Cardiac muscle cell (in vitro differentiated cells and primary cell): ENCODE results near the gene NUDT2. TPM values are rescaled to one million over a fixed set of nuclear protein-coding genes. Genes with fewer than 3 reads are reported as not detected.
A peak's percentile ranks its signal among the peaks of the same experiment; 100 is the strongest.

Experiments used
- DNase-seq, 2 donors: peaks; one replicate each; pipeline versions ENCODE4 v3.0.0 to v3.0.0-alpha.2; 2010 to 2017; ENCODE audit warnings: low read depth in 1 of 2, low spot score in 1 of 2
- H3K27ac ChIP-seq: fragments of 200-600 bp; sonication (generic); 2 replicates; pipeline ENCODE4 v1.5.1; 2016
- H3K27me3 ChIP-seq: fragments of 200-600 bp; sonication (generic); 2 replicates; pipeline ENCODE4 v1.6.0; 2016; ENCODE audit warnings: control low read depth
- H3K36me3 ChIP-seq: fragments of 200-600 bp; sonication (generic); 2 replicates; pipeline ENCODE4 v1.5.1; 2016; ENCODE audit warnings: control low read depth
- H3K4me1 ChIP-seq: fragments of 200-600 bp; sonication (generic); 2 replicates; pipeline ENCODE4 v1.8.1; 2017; ENCODE audit warnings: low read depth, mild to moderate bottlenecking, mixed run types
- H3K4me3 ChIP-seq: fragments of 200-600 bp; sonication (generic); 2 replicates; pipeline ENCODE4 v1.5.1; 2016; ENCODE audit warnings: mild to moderate bottlenecking
- H3K9me3 ChIP-seq: fragments of 200-600 bp; sonication (generic); 2 replicates; pipeline ENCODE4 v1.5.1; 2017; ENCODE audit warnings: low read depth, mild to moderate bottlenecking, control low read depth
- CTCF ChIP-seq: IDR thresholded peaks from 2 replicates; pipeline ENCODE4 v1.5.1; 2012; ENCODE audit warnings: low read depth, mild to moderate bottlenecking, low read length
- polyA plus RNA-seq: library from polyadenylated mRNA; unstranded; fragments of >200 nt; fragmentation: Nextera tagmentation; extraction: Ambion mirVana; gene quantifications from 2 replicates; pipeline ENCODE4 v1.2.1, GENCODE V29; 2016
- total RNA-seq: library from RNA; depleted of rRNA; stranded (reverse); fragments of >200 nt; gene quantifications from 2 replicates; pipeline ENCODE4 v1.2.3, GENCODE V29; 2016

Gene NUDT2
- total and polyA plus RNA-seq, 2 experiments from 2014 or later: 32.1 to 35.5 TPM

- no peaks in the 10 kb centered on the region for H3K27me3 ChIP-seq
- no peaks in the 10 kb centered on the region for H3K9me3 ChIP-seq
- no peak for TF ChIP-seq CTCF
- no peak for DNase-seq
- H3K27ac ChIP-seq: no peak overlapping the region
- no peak overlapping the region for H3K4me3 ChIP-seq
- no peaks in the 10 kb centered on the region for H3K36me3 ChIP-seq
- peaks cover 4% of the 10 kb centered on the region for H3K4me1 ChIP-seq
Measured at GRCh38 chr9:34331196-34331595, 1.8 kb downstream of the NUDT2 start.

GRCh38 chr9:34332076-34332964 is 3.0 kb downstream of the NUDT2 start:
- DNase-seq: peak; percentile 53 to 67
- peak; percentile 61 for TF ChIP-seq CTCF
- H3K27ac ChIP-seq: no peak overlapping the region
- no peaks in the 10 kb centered on the region for H3K36me3 ChIP-seq
- no peaks in the 10 kb centered on the region for H3K9me3 ChIP-seq
- H3K27me3 ChIP-seq: no peaks in the 10 kb centered on the region
- H3K4me1 ChIP-seq: peaks cover 4% of the 10 kb centered on the region
- no peak overlapping the region for H3K4me3 ChIP-seq

DNA sequence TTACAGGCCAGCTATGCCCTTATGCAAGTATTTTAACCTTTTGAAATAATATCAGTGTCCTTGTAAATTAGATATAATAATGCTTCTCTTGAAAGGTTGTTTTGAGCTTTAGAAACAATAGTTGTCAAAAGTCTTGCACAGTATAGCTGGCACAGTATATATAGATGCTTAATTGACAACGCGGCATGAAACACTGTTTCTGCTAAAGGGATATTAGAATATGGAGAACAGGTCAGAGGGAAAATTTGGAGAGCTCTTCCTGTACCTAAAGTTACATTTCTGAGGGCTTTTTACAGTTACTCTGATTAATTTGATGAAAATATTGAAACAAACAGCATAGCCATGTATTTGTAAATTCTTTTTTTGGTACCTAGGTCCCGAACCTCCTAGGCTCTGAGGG is 4.5 kb downstream of the NUDT2 start:
- H3K9me3 ChIP-seq: no peaks in the 10 kb centered on the region

DNA sequence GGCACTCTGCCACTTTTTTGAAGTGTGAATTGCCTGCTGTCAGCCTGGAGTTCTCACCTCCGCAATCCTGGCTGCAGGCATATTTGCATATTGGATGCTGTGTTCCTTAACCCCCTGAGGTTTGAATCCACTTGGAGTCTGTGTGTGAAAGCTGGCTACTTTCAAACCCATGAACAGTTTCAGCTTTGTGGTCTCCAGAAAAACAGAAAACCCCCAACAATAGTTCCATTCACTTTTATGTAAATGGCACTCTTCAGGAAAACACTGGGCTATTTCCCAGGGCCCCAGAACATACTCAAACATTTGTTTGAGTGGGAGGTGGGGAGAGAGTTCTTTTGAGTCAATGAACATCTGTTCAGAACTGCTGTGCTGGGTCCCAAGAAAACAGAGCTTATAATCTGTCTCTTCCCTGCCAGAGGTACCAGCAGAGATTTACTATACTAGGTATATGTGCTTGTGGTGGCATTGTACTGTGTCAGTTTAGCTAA is 5.0 kb downstream of the NUDT2 start:
- H3K36me3 ChIP-seq: peaks cover 9% of the 10 kb centered on the region
- DNase-seq: peak in 1 of 2 donors; percentile 25
- H3K27ac ChIP-seq: no peak overlapping the region
- H3K4me1 ChIP-seq: no peaks in the 10 kb centered on the region
- H3K9me3 ChIP-seq: no peaks in the 10 kb centered on the region
- no peak overlapping the region for H3K4me3 ChIP-seq
- H3K27me3 ChIP-seq: no peaks in the 10 kb centered on the region
- TF ChIP-seq CTCF: no peak

More for the DNA sequence above, 4.5 kb downstream of the NUDT2 start:
- TF ChIP-seq CTCF: no peak
- Histone ChIP-seq H3K27ac (no peak overlapping the region), H3K4me3 (no peak overlapping the region), H3K36me3 (peaks cover 4% of the 10 kb centered on the region), H3K4me1 (no peaks in the 10 kb centered on the region), H3K27me3 (no peaks in the 10 kb centered on the region)
- no peak for DNase-seq

DNA sequence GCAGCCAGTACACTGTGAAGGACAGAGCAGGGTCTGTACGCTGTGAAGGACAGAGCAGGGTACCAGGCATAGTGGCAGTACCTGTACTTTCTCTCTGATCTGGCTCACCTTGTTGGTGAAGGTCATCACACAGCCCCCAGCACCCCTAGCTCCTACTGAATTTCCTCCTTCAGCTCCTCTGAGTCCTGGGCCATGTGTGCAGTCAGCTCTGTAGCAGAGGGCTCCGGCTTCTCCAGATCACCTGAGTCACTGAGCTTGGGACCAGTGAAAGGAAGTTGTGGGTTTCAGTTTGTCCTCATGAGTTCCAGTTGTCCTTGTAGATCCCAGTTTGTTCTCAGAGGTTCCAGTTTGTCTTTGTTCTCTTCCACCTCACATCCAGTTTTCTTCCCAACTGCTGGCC is 5.5 kb downstream of the NUDT2 start:
- no peak for DNase-seq
- Histone ChIP-seq H3K4me1 (no peaks in the 10 kb centered on the region), H3K9me3 (no peaks in the 10 kb centered on the region), H3K36me3 (peaks cover 9% of the 10 kb centered on the region), H3K27me3 (no peaks in the 10 kb centered on the region), H3K27ac (no peak overlapping the region), H3K4me3 (no peak overlapping the region)
- no peak for TF ChIP-seq CTCF
